IMR-90 (cell line): ENCODE results near the gene TWIST2.

Source experiments
- CEBPB ChIP-seq: IDR thresholded peaks from 2 replicates; pipeline ENCODE4 v1.6.1; 2012; ENCODE audit warnings: low read depth, low read length, improper control_type of control experiment
- POLR2A ChIP-seq: IDR thresholded peaks from 2 replicates; pipeline ENCODE4 v1.6.1; 2012; ENCODE audit warnings: mild to moderate bottlenecking, low read depth, low read length
- SMC3 ChIP-seq: fragments of 150-350 bp; IDR thresholded peaks from 2 replicates; pipeline ENCODE4 v1.6.1; 2016; ENCODE audit warnings: low read depth, mild to moderate bottlenecking, antibody characterized with exemption, low read length, moderate library complexity
- TF ChIP-seq, protein P1 (sequence below): fragments of 150-350 bp; IDR thresholded peaks from 2 replicates; pipeline ENCODE4 v1.6.1; 2017; ENCODE audit warnings: mild to moderate bottlenecking, antibody characterized with exemption, low read length, low read depth
- TF ChIP-seq, protein P2 (sequence below): conservative IDR thresholded peaks from 2 replicates; pipeline ENCODE4 v1.5.1; 2012; ENCODE audit warnings: mild to moderate bottlenecking, low read depth, low read length, improper control_type of control experiment

DNA sequence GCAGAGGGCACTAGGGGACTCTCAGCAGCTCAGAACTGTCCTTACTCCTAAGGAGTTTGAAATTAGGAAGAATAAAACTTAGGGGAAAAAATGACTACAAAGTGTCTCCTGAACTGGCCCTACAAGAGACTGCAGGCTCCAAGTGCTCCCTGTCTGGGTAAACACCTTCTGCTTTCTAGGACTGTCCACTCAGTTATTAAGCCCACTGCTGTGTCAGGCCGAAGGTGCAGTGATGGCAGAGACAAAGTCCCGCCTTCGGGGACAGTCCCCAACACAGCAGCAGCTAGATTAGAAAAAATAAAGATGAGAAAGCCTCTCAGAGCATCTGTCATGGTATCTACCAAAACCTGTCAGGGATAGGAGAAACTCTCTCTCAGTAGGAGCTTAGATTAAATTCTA, 28.3 kb downstream of the TWIST2 start:
- TF ChIP-seq, protein P1, sequence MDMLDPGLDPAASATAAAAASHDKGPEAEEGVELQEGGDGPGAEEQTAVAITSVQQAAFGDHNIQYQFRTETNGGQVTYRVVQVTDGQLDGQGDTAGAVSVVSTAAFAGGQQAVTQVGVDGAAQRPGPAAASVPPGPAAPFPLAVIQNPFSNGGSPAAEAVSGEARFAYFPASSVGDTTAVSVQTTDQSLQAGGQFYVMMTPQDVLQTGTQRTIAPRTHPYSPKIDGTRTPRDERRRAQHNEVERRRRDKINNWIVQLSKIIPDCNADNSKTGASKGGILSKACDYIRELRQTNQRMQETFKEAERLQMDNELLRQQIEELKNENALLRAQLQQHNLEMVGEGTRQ = no peak
- TF ChIP-seq, protein P2, sequence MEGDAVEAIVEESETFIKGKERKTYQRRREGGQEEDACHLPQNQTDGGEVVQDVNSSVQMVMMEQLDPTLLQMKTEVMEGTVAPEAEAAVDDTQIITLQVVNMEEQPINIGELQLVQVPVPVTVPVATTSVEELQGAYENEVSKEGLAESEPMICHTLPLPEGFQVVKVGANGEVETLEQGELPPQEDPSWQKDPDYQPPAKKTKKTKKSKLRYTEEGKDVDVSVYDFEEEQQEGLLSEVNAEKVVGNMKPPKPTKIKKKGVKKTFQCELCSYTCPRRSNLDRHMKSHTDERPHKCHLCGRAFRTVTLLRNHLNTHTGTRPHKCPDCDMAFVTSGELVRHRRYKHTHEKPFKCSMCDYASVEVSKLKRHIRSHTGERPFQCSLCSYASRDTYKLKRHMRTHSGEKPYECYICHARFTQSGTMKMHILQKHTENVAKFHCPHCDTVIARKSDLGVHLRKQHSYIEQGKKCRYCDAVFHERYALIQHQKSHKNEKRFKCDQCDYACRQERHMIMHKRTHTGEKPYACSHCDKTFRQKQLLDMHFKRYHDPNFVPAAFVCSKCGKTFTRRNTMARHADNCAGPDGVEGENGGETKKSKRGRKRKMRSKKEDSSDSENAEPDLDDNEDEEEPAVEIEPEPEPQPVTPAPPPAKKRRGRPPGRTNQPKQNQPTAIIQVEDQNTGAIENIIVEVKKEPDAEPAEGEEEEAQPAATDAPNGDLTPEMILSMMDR = no peak
- no peak for TF ChIP-seq POLR2A
- TF ChIP-seq CEBPB = no peak
- no peak for TF ChIP-seq SMC3
